Loucy (cell line): ENCODE data around the gene CFAP52.

Experiments used
- H2AFZ ChIP-seq: fragments of 200-600 bp; sonication (generic); 2 replicates; pipeline ENCODE4 v1.6.0; 2016; ENCODE audit warnings: antibody characterized with exemption, mild to moderate bottlenecking, low read length, moderate library complexity
- H3F3A ChIP-seq: fragments of 200-600 bp; 2 replicates; pipeline ENCODE4 v1.6.0; 2016; ENCODE audit warnings: antibody characterized with exemption, low read depth, mild to moderate bottlenecking
- H3K27me3 ChIP-seq: fragments of 200-600 bp; sonication (generic); 2 replicates; pipeline ENCODE4 v1.6.1; 2014; ENCODE audit warnings: low read length, mild to moderate bottlenecking; ENCODE audit not compliant: insufficient read depth, poor library complexity, severe bottlenecking
- H3K36me3 ChIP-seq: fragments of 200-600 bp; sonication (generic); 2 replicates; pipeline ENCODE4 v1.6.1; 2016; ENCODE audit warnings: low read length; ENCODE audit not compliant: insufficient read depth
- H3K4me1 ChIP-seq: fragments of 200-600 bp; sonication (generic); 2 replicates; pipeline ENCODE4 v1.5.1; 2014; ENCODE audit warnings: low read length, mild to moderate bottlenecking; ENCODE audit not compliant: insufficient read depth, poor library complexity, severe bottlenecking
- H3K4me2 ChIP-seq: fragments of 200-600 bp; sonication (generic); 2 replicates; pipeline ENCODE4 v1.6.0; 2014; ENCODE audit warnings: antibody characterized with exemption, low read length, low read depth, mild to moderate bottlenecking; ENCODE audit not compliant: poor library complexity, severe bottlenecking
- H3K4me3 ChIP-seq: fragments of 200-600 bp; sonication (generic); 2 replicates; pipeline ENCODE4 v1.5.1; 2014; ENCODE audit warnings: low read length, mild to moderate bottlenecking, mixed read lengths; ENCODE audit not compliant: poor library complexity, severe bottlenecking
- H3K79me2 ChIP-seq: fragments of 200-600 bp; sonication (generic); 2 replicates; pipeline ENCODE4 v1.6.1; 2014; ENCODE audit warnings: low read length; ENCODE audit not compliant: insufficient read depth
- H3K9ac ChIP-seq: fragments of 200-600 bp; sonication (generic); 2 replicates; pipeline ENCODE4 v1.6.0; 2014; ENCODE audit warnings: mild to moderate bottlenecking, low read depth, low read length, moderate library complexity; ENCODE audit not compliant: poor library complexity, severe bottlenecking
- H3K9me2 ChIP-seq: fragments of 200-600 bp; sonication (generic); replicated peaks from 2 replicates; pipeline ENCODE4 v1.6.1; 2016; ENCODE audit warnings: low read depth, low read length, mixed read lengths
- H3K9me3 ChIP-seq: fragments of 200-600 bp; sonication (generic); 2 replicates; pipeline ENCODE4 v1.6.1; 2014; ENCODE audit warnings: mild to moderate bottlenecking, antibody characterized with exemption, low read length, low read depth; ENCODE audit not compliant: insufficient read depth
- H4K20me1 ChIP-seq: fragments of 200-600 bp; sonication (generic); 2 replicates; pipeline ENCODE4 v1.6.0; 2014; ENCODE audit warnings: antibody characterized with exemption, low read length, mild to moderate bottlenecking; ENCODE audit not compliant: insufficient read depth, poor library complexity, severe bottlenecking
- CTCF ChIP-seq: fragments of 200-600 bp; sonication (generic); conservative IDR thresholded peaks from 2 replicates; pipeline ENCODE4 v1.5.1; 2014; ENCODE audit warnings: mild to moderate bottlenecking, antibody characterized with exemption, low read length
- EZH2phosphoT487 ChIP-seq: fragments of 200-600 bp; IDR thresholded peaks from 2 replicates; pipeline ENCODE4 v1.6.1; 2018; ENCODE audit warnings: antibody characterized with exemption, mild to moderate bottlenecking, moderate library complexity, borderline replicate concordance

The CFAP52 gene

GRCh38 chr17:9676084-9676483 is 99.6 kb downstream of the CFAP52 start:
- Histone ChIP-seq H3K4me2 (no peak overlapping the region), H3K4me3 (no peak overlapping the region), H3K36me3 (peaks cover 23% of the 10 kb centered on the region), H2AFZ (no peak overlapping the region), H4K20me1 (no peaks in the 10 kb centered on the region), H3K9me2 (no peaks in the 10 kb centered on the region), H3K9ac (no peak overlapping the region), H3F3A (no peaks in the 10 kb centered on the region), H3K4me1 (no peaks in the 10 kb centered on the region), H3K79me2 (no peaks in the 10 kb centered on the region), H3K27me3 (no peaks in the 10 kb centered on the region), H3K9me3 (peaks cover 9% of the 10 kb centered on the region; the same call in 1 of the 2 replicates)
- no peak for TF ChIP-seq EZH2phosphoT487
- TF ChIP-seq CTCF: peak; percentile 52

GRCh38 chr17:9676820-9677310 is 100.4 kb downstream of the CFAP52 start:
- Histone ChIP-seq H3K79me2 (no peaks in the 10 kb centered on the region), H3K36me3 (peaks cover 23% of the 10 kb centered on the region), H2AFZ (no peak overlapping the region), H3K9me2 (no peaks in the 10 kb centered on the region), H3K9ac (no peak overlapping the region), H3K27me3 (no peaks in the 10 kb centered on the region), H3K4me3 (no peak overlapping the region), H4K20me1 (no peaks in the 10 kb centered on the region), H3K4me1 (no peaks in the 10 kb centered on the region), H3F3A (no peaks in the 10 kb centered on the region), H3K9me3 (peaks cover 9% of the 10 kb centered on the region; the same call in 1 of the 2 replicates), H3K4me2 (no peak overlapping the region)
- TF ChIP-seq EZH2phosphoT487 (no peak), CTCF (no peak)

- peaks cover 23% of the 10 kb centered on the region for H3K36me3 ChIP-seq
- no peak overlapping the region for H2AFZ ChIP-seq
- H4K20me1 ChIP-seq: no peaks in the 10 kb centered on the region
- H3F3A ChIP-seq: no peaks in the 10 kb centered on the region
- peaks cover 9% of the 10 kb centered on the region; the same call in 1 of the 2 replicates for H3K9me3 ChIP-seq
- no peaks in the 10 kb centered on the region for H3K79me2 ChIP-seq
- H3K4me1 ChIP-seq: no peaks in the 10 kb centered on the region
- H3K4me3 ChIP-seq: no peak overlapping the region
- no peaks in the 10 kb centered on the region for H3K27me3 ChIP-seq
- H3K4me2 ChIP-seq: no peak overlapping the region
- TF ChIP-seq EZH2phosphoT487: no peak
- TF ChIP-seq CTCF: no peak
- no peak overlapping the region for H3K9ac ChIP-seq
- no peaks in the 10 kb centered on the region for H3K9me2 ChIP-seq
Observed at GRCh38 chr17:9677411-9677810, 101.0 kb downstream of the CFAP52 start.
